HepG2 (cell line): Measurements from ENCODE around the gene UBE2L6. TPM values are rescaled to one million over a fixed set of nuclear protein-coding genes. Genes with fewer than 3 reads are reported as not detected.

Experiments used
- CAMTA2 ChIP-seq: sonication (generic); formaldehyde crosslinking; IDR thresholded peaks from 2 replicates; pipeline ENCODE4 v1.4.0; 2020; ENCODE audit warnings: mild to moderate bottlenecking, missing genetic modification reagents, borderline replicate concordance
- DMAP1 ChIP-seq: IDR thresholded peaks from 2 replicates; pipeline ENCODE4 v1.6.1; 2016
- E2F2 ChIP-seq: sonication (generic); formaldehyde crosslinking; IDR thresholded peaks from 2 replicates; pipeline ENCODE4 v1.4.0; 2020; ENCODE audit warnings: missing genetic modification reagents, borderline replicate concordance
- ESRRA ChIP-seq: sonication (generic); formaldehyde crosslinking; IDR thresholded peaks from 2 replicates; pipeline ENCODE4 v1.5.1; 2020; ENCODE audit warnings: mild to moderate bottlenecking, low read depth, missing genetic modification reagents
- FOXA3 ChIP-seq: IDR thresholded peaks from 2 replicates; pipeline ENCODE4 v1.6.1; 2016; ENCODE audit warnings: missing genetic modification reagents, missing compliant biosample characterization
- FOXK1 ChIP-seq: sonication (generic); formaldehyde crosslinking; IDR thresholded peaks from 2 replicates; pipeline ENCODE4 v1.4.0; 2020; ENCODE audit warnings: low read depth, missing genetic modification reagents, borderline replicate concordance
- KLF6 ChIP-seq: IDR thresholded peaks from 2 replicates; pipeline ENCODE4 v1.8.0; 2016; ENCODE audit warnings: missing biosample characterization, missing genetic modification reagents
- MTA3 ChIP-seq: sonication (generic); formaldehyde crosslinking; IDR thresholded peaks from 2 replicates; pipeline ENCODE4 v1.4.0; 2020; ENCODE audit warnings: missing genetic modification reagents
- NFE2 ChIP-seq: sonication (generic); formaldehyde crosslinking; IDR thresholded peaks from 2 replicates; pipeline ENCODE4 v1.4.0; 2020; ENCODE audit warnings: missing genetic modification reagents
- NPAS2 ChIP-seq: sonication (generic); formaldehyde crosslinking; IDR thresholded peaks from 2 replicates; pipeline ENCODE4 v1.8.0; 2022; ENCODE audit warnings: mild to moderate bottlenecking, missing genetic modification reagents, borderline replicate concordance
- PAF1 ChIP-seq: IDR thresholded peaks from 2 replicates; pipeline ENCODE4 v1.6.1; 2016; ENCODE audit warnings: missing genetic modification reagents, missing compliant biosample characterization
- POLR2AphosphoS2 ChIP-seq: IDR thresholded peaks from 2 replicates; pipeline ENCODE4 v1.6.1; 2011; ENCODE audit warnings: low read depth, low read length, improper control_type of control experiment
- RELA ChIP-seq: sonication (generic); formaldehyde crosslinking; IDR thresholded peaks from 2 replicates; pipeline ENCODE4 v1.4.0; 2020; ENCODE audit warnings: missing genetic modification reagents
- RFXANK ChIP-seq: IDR thresholded peaks from 2 replicates; pipeline ENCODE4 v1.6.1; 2016
- RNF2 ChIP-seq: fragments of 450-650 bp; conservative IDR thresholded peaks from 2 replicates; pipeline ENCODE4 v1.6.1; 2016; ENCODE audit warnings: low read depth
- SALL2 ChIP-seq: sonication (generic); formaldehyde crosslinking; IDR thresholded peaks from 2 replicates; pipeline ENCODE4 v1.8.1; 2023; ENCODE audit warnings: mild to moderate bottlenecking, missing genetic modification reagents, inconsistent platforms
- SMC3 ChIP-seq: IDR thresholded peaks from 2 replicates; pipeline ENCODE4 v1.6.1; 2011; ENCODE audit warnings: low read length, improper control_type of control experiment
- SNAPC5 ChIP-seq: sonication (generic); formaldehyde crosslinking; IDR thresholded peaks from 2 replicates; pipeline ENCODE4 v1.8.1; 2023; ENCODE audit warnings: mild to moderate bottlenecking, missing genetic modification reagents, borderline replicate concordance
- SP5 ChIP-seq: IDR thresholded peaks from 2 replicates; pipeline ENCODE4 v1.6.1; 2016; ENCODE audit warnings: low read depth, borderline replicate concordance
- SPEN ChIP-seq: sonication (generic); formaldehyde crosslinking; IDR thresholded peaks from 2 replicates; pipeline ENCODE4 v1.5.1; 2020; ENCODE audit warnings: low read depth, mild to moderate bottlenecking, missing genetic modification reagents
- THRA ChIP-seq: sonication (generic); formaldehyde crosslinking; IDR thresholded peaks from 2 replicates; pipeline ENCODE4 v1.4.0; 2020; ENCODE audit warnings: missing genetic modification reagents, borderline replicate concordance
- ZBTB2 ChIP-seq: sonication (generic); formaldehyde crosslinking; IDR thresholded peaks from 2 replicates; pipeline ENCODE4 v1.8.0; 2022; ENCODE audit warnings: low read depth, missing genetic modification reagents
- ZKSCAN5 ChIP-seq: sonication (generic); formaldehyde crosslinking; IDR thresholded peaks from 2 replicates; pipeline ENCODE4 v1.5.1; 2020; ENCODE audit warnings: mild to moderate bottlenecking, missing genetic modification reagents
- ZNF263 ChIP-seq: sonication (generic); formaldehyde crosslinking; IDR thresholded peaks from 2 replicates; pipeline ENCODE4 v1.4.0; 2020; ENCODE audit warnings: missing genetic modification reagents
- ZNF430 ChIP-seq: sonication (generic); formaldehyde crosslinking; IDR thresholded peaks from 2 replicates; pipeline ENCODE4 v1.9.0; 2021; ENCODE audit warnings: mild to moderate bottlenecking, missing genetic modification reagents
- ZNF614 ChIP-seq: IDR thresholded peaks from 2 replicates; pipeline ENCODE4 v1.6.1; 2018; ENCODE audit warnings: missing biosample characterization, missing genetic modification reagents, inconsistent platforms, borderline replicate concordance
- ZNF737 ChIP-seq: sonication (generic); formaldehyde crosslinking; IDR thresholded peaks from 2 replicates; pipeline ENCODE4 v1.5.0; 2020; ENCODE audit warnings: missing genetic modification reagents, mild to moderate bottlenecking, borderline replicate concordance
- ZNF816 ChIP-seq: sonication (generic); formaldehyde crosslinking; IDR thresholded peaks from 2 replicates; pipeline ENCODE4 v1.8.0; 2022; ENCODE audit warnings: missing genetic modification reagents, mild to moderate bottlenecking, borderline replicate concordance
- ZNF879 ChIP-seq: sonication (generic); formaldehyde crosslinking; IDR thresholded peaks from 2 replicates; pipeline ENCODE4 v1.8.1; 2023; ENCODE audit warnings: missing genetic modification reagents
- polyA plus RNA-seq, 8 experiments: library from polyadenylated mRNA; depleted of rRNA in 3 of 8; stranded (reverse) in 7 of 8; unstranded in 1 of 8; fragments of >200 nt; fragmentation: Illumina TruSeq in 4 of 8; extraction: Trizol in 4 of 8; gene quantifications; 2 replicates each; pipeline versions ENCODE4 v1.2.1 to v1.2.3, GENCODE V29; 2011 to 2016; ENCODE audit warnings: low read depth in 4 of 8, missing spikeins in 1 of 8, mixed read lengths in 1 of 8; ENCODE audit not compliant: insufficient read depth in 1 of 8
- total RNA-seq, 5 experiments: library from RNA; depleted of rRNA; stranded (reverse); fragments of >200 nt; fragmentation: Illumina TruSeq; extraction: Trizol; gene quantifications; 2 replicates each; pipeline ENCODE4 v1.2.3, GENCODE V29; 2016; ENCODE audit warnings: low read depth in 1 of 5

Gene UBE2L6
- total and polyA plus RNA-seq, 2 of the 13 experiments (the other 11 are each of a cell fraction or from before 2014, with no cell fraction given), result 30.3 to 30.4 TPM

- TF ChIP-seq NFE2 (CRISPR knock-in tag) (no peak), FOXK1 (CRISPR knock-in tag) (0 out of 2 replicates have a peak, but pooled peaks have one; percentile 50), SALL2 (CRISPR knock-in tag) (no peak), SP5 (CRISPR knock-in tag) (peak; percentile 63; the same call in 1 of the 2 replicates), CAMTA2 (CRISPR knock-in tag) (0 out of 2 replicates have a peak, but pooled peaks have one; percentile 45), ZNF430 (CRISPR knock-in tag) (peak; percentile 59), FOXA3 (CRISPR knock-in tag) (peak; percentile 64), ZNF737 (CRISPR knock-in tag) (peak; percentile 35; the same call in 1 of the 2 replicates), ESRRA (CRISPR knock-in tag) (peak; percentile 39), SNAPC5 (0 out of 2 replicates have a peak, but pooled peaks have one; percentile 5), POLR2AphosphoS2 (no peak), ZNF614 (CRISPR knock-in tag) (peak; percentile 46; the same call in 1 of the 2 replicates), ZNF816 (CRISPR knock-in tag) (peak; percentile 47; the same call in 1 of the 2 replicates), THRA (0 out of 2 replicates have a peak, but pooled peaks have one; percentile 5), RNF2 (no peak), RFXANK (CRISPR knock-in tag) (no peak), ZNF879 (CRISPR knock-in tag) (peak; percentile 14; the same call in 1 of the 2 replicates), MTA3 (CRISPR knock-in tag) (no peak), ZKSCAN5 (CRISPR knock-in tag) (no peak), NPAS2 (no peak), PAF1 (no peak), KLF6 (CRISPR knock-in tag) (no peak; the same call in 1 of the 2 replicates), E2F2 (CRISPR knock-in tag) (no peak), ZBTB2 (0 out of 2 replicates have a peak, but pooled peaks have one; percentile 33), DMAP1 (peak; percentile 96), ZNF263 (CRISPR knock-in tag) (no peak), SPEN (CRISPR knock-in tag) (peak; percentile 87), RELA (no peak), SMC3 (no peak)
Measured at GRCh38 chr11:57514538-57515331, 52.7 kb downstream of the UBE2L6 start (continued).
